Natural killer cell (primary cell): ENCODE measurements around the gene ESYT3. TPM values are rescaled to one million over a fixed set of nuclear protein-coding genes. Genes with fewer than 3 reads are reported as not detected.

Source experiments
- ATAC-seq, 3 donors: fragments of 150-1000 bp in 2 of 3; fragments of 200-7000 bp in 1 of 3; cut with Tn5 transposase; 1 replicate in 1 of 3; 2 replicates in 2 of 3; pipeline ENCODE4 v1.10.0; 2021; ENCODE audit warnings: mild to moderate bottlenecking in 2 of 3, moderate library complexity in 2 of 3
- DNase-seq, 2 donors: peaks; one replicate each; pipeline versions ENCODE4 v3.0.0 to v3.0.0-alpha.2; 2013 to 2021; ENCODE audit warnings: mixed read lengths in 1 of 2
- H3K27ac ChIP-seq: one replicate; pipeline ENCODE4 v1.5.1; 2013; ENCODE audit warnings: mild to moderate bottlenecking, low read length
- H3K27me3 ChIP-seq: one replicate; pipeline ENCODE4 v1.6.1; 2013; ENCODE audit warnings: low read length; ENCODE audit not compliant: control insufficient read depth, insufficient read depth
- H3K36me3 ChIP-seq: one replicate; pipeline ENCODE4 v1.6.1; 2013; ENCODE audit warnings: low read length; ENCODE audit not compliant: control insufficient read depth, insufficient read depth
- H3K4me1 ChIP-seq: one replicate; pipeline ENCODE4 v1.6.1; 2013; ENCODE audit warnings: low read length; ENCODE audit not compliant: control insufficient read depth, insufficient read depth
- H3K4me3 ChIP-seq: one replicate; pipeline ENCODE4 v1.5.1; 2013; ENCODE audit warnings: low read length
- H3K9me3 ChIP-seq: one replicate; pipeline ENCODE4 v1.6.1; 2013; ENCODE audit warnings: low read length; ENCODE audit not compliant: control insufficient read depth, insufficient read depth
- H3K27ac Mint-ChIP-seq, 2 donors: one replicate each; pipeline ENCODE4 v1.8.0; 2022; ENCODE audit warnings: mild to moderate bottlenecking in 2 of 2, mixed read lengths in 2 of 2, moderate library complexity in 1 of 2
- H3K27me3 Mint-ChIP-seq, 2 donors: one replicate each; pipeline ENCODE4 v1.8.0; 2022; ENCODE audit warnings: low read depth in 2 of 2, mixed read lengths in 2 of 2
- H3K36me3 Mint-ChIP-seq: one replicate; pipeline ENCODE4 v1.8.0; 2022; ENCODE audit warnings: mixed read lengths
- H3K4me1 Mint-ChIP-seq, 2 donors: one replicate each; pipeline ENCODE4 v1.8.0; 2022; ENCODE audit warnings: mixed read lengths in 2 of 2
- H3K4me3 Mint-ChIP-seq: one replicate; pipeline ENCODE4 v1.8.0; 2022; ENCODE audit warnings: mild to moderate bottlenecking, moderate library complexity, mixed read lengths
- H3K9me3 Mint-ChIP-seq, 2 donors: one replicate each; pipeline ENCODE4 v1.8.0; 2022; ENCODE audit warnings: mixed read lengths in 2 of 2
- WGBS: methylation state at CpG from one replicate; pipeline ENCODE4 v1.1.7; 2013; ENCODE audit warnings: missing lambda C conversion rate; ENCODE audit not compliant: insufficient coverage; 5-methylcytosine and 5-hydroxymethylcytosine counted together
- intact Hi-C: fragments of 100-400 bp; cut with micrococcal nuclease; formaldehyde crosslinking; loops from one replicate; pipeline ENCODE4 v1.14.2; 2022
- total RNA-seq, 4 donors: library from RNA; stranded (reverse); fragments of 120-200 nt in 1 of 4; gene quantifications; one replicate each; pipeline versions ENCODE4 v1.2.3 to v1.2.4, GENCODE V29; 2013 to 2022
- TF ChIP-seq, protein P1 (sequence below): fragments of 200-600 bp; IDR thresholded peaks from one replicate; pipeline ENCODE4 v1.8.0; 2022; ENCODE audit warnings: antibody characterized with exemption

ESYT3 gene
- total RNA-seq, 3 donors from 2014 or later (not counting 1 experiment from before 2014, with no cell fraction given), result not detected

DNA sequence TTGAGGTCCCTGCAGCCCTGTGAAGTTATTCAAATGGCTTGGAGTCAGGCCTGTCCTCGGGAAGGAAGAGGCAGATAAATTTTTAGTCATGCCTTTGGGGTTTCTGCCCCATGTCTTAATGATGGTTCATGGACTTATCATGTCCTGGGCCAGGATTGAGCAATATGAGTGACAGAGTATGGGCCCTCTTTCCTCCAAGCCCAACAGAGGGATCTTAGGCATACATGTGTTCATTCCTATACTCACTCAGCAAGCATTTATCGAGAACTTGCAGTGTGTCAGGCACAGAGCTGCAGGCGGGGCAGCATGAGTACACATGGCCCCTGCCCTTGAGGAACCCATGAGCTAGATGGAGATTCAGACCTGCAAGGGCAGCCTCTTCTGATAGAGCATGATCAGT lies 6.2 kb downstream of the ESYT3 start:
- Histone ChIP-seq H3K27ac (no peak overlapping the region), H3K36me3 (no peaks in the 10 kb centered on the region), H3K9me3 (no peaks in the 10 kb centered on the region), H3K4me3 (no peak overlapping the region), H3K4me1 (peaks cover 3% of the 10 kb centered on the region), H3K27me3 (peaks cover 5% of the 10 kb centered on the region)
- ATAC-seq (no peak), DNase-seq (no peak)
- Mint-ChIP-seq H3K36me3 (no peaks in the 10 kb centered on the region), H3K4me1 (no peaks in the 10 kb centered on the region), H3K4me3 (no peak overlapping the region), H3K9me3 (no peaks in the 10 kb centered on the region), H3K27me3 (peaks cover 12 to 26% of the 10 kb centered on the region in 2 donors), H3K27ac (no peak overlapping the region)
- 83% methylated on average over 3 of the region's 3 CpGs for WGBS
- intact Hi-C loops, result no loop called here
- TF ChIP-seq, protein P1, sequence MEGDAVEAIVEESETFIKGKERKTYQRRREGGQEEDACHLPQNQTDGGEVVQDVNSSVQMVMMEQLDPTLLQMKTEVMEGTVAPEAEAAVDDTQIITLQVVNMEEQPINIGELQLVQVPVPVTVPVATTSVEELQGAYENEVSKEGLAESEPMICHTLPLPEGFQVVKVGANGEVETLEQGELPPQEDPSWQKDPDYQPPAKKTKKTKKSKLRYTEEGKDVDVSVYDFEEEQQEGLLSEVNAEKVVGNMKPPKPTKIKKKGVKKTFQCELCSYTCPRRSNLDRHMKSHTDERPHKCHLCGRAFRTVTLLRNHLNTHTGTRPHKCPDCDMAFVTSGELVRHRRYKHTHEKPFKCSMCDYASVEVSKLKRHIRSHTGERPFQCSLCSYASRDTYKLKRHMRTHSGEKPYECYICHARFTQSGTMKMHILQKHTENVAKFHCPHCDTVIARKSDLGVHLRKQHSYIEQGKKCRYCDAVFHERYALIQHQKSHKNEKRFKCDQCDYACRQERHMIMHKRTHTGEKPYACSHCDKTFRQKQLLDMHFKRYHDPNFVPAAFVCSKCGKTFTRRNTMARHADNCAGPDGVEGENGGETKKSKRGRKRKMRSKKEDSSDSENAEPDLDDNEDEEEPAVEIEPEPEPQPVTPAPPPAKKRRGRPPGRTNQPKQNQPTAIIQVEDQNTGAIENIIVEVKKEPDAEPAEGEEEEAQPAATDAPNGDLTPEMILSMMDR, result no peak

DNA sequence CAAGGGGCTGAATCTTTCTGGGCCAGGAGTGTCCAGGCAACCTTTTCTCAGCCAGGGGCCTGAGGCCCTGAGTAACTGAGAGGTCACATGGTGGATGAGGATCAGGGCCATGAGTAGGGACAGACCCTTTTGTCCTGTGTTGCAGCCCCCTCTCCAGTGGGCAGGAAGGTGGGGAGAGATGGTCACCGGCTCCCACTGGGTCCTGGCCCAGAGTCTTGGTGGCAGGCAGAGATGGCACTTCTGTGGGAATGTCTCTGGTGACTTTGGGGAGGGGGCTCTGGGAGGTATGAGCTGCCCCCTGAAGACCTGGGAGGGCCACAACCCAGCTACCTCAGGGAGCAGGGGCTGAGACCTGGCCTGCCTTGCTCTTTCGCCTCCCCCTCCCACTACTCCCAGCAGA lies 6.8 kb downstream of the ESYT3 start:
- TF ChIP-seq, protein P1, result no peak
- ATAC-seq (no peak), DNase-seq (no peak)
- Histone ChIP-seq H3K9me3 (no peaks in the 10 kb centered on the region), H3K27me3 (no peaks in the 10 kb centered on the region), H3K27ac (no peak overlapping the region), H3K4me1 (no peaks in the 10 kb centered on the region), H3K4me3 (no peak overlapping the region), H3K36me3 (no peaks in the 10 kb centered on the region)
- WGBS, result 95% methylated on average over 2 of the region's 2 CpGs
- Mint-ChIP-seq H3K4me1 (no peaks in the 10 kb centered on the region), H3K9me3 (no peaks in the 10 kb centered on the region), H3K27ac (no peak overlapping the region), H3K27me3 (peaks cover 7 to 19% of the 10 kb centered on the region in 2 donors), H3K36me3 (no peaks in the 10 kb centered on the region), H3K4me3 (no peak overlapping the region)
- intact Hi-C loops, result no loop called here

DNA sequence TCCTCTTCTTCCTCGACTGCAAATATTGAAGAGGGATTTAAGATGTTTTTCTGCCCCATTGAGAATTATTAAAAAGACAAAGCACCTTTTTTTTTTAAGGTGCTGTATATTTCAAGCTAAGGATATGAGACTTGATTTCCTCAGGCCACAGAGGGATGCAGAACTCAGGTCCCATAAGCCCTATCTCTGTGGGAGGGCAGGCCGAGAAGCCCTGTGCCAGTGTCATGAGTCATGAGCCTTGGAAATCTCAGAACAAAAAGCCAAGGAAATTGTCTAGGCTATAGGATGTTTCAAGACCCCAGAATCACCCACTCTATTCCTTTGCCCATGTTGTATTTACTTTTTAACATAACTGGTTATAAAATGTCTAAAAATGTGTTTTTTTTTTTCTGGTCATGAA lies 7.3 kb downstream of the ESYT3 start:
- no peak overlapping the region for H3K4me3 Mint-ChIP-seq

DNA sequence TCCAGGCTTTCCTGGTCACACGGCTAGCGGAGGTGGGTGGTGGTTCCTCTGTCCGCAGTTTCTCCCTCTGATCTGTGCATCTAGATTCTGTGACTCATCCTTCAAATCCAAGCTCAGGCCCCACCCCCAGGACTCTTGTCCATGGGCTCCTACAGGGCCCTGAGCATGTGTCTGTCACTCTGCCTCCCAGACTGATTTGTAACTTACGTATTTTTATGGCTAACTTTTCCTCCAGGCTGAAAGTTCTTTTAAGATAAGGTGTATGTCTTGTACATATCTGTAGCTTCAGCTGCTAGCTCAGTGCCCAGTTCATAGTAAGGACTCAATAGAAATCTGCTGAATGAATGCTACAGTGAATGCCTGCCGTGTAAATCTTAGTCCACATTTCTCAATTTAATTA lies 8.0 kb downstream of the ESYT3 start:
- H3K4me3 Mint-ChIP-seq, result no peak overlapping the region
- intact Hi-C loops, result no loop called here
- no peaks in the 10 kb centered on the region for H3K27me3 ChIP-seq
- H3K27me3 Mint-ChIP-seq, result peaks cover 0 to 10% of the 10 kb centered on the region in 2 donors
- DNase-seq (no peak), ATAC-seq (no peak)
- no peaks in the 10 kb centered on the region for H3K4me1 Mint-ChIP-seq
- no peaks in the 10 kb centered on the region for H3K36me3 Mint-ChIP-seq
- 95% methylated on average over 4 of the region's 5 CpGs for WGBS
- TF ChIP-seq, protein P1, result no peak
- H3K27ac ChIP-seq, result no peak overlapping the region
- H3K9me3 Mint-ChIP-seq, result no peaks in the 10 kb centered on the region
- no peak overlapping the region for H3K27ac Mint-ChIP-seq
- H3K4me1 ChIP-seq, result no peaks in the 10 kb centered on the region
- H3K36me3 ChIP-seq, result no peaks in the 10 kb centered on the region
- no peak overlapping the region for H3K4me3 ChIP-seq
- H3K9me3 ChIP-seq, result no peaks in the 10 kb centered on the region

More for the DNA sequence above, 7.3 kb downstream of the ESYT3 start:
- no peak for DNase-seq
- H3K4me1 Mint-ChIP-seq, result no peaks in the 10 kb centered on the region
- no peaks in the 10 kb centered on the region for H3K9me3 Mint-ChIP-seq
- Histone ChIP-seq H3K27ac (no peak overlapping the region), H3K4me3 (no peak overlapping the region), H3K27me3 (no peaks in the 10 kb centered on the region), H3K36me3 (no peaks in the 10 kb centered on the region), H3K4me1 (no peaks in the 10 kb centered on the region), H3K9me3 (no peaks in the 10 kb centered on the region)
- no peak for ATAC-seq
- intact Hi-C loops, result no loop called here
- no peak overlapping the region for H3K27ac Mint-ChIP-seq
- H3K27me3 Mint-ChIP-seq, result peaks cover 3 to 14% of the 10 kb centered on the region in 2 donors
- H3K36me3 Mint-ChIP-seq, result no peaks in the 10 kb centered on the region
- 100% methylated on average over 1 of the region's 2 CpGs for WGBS
- TF ChIP-seq, protein P1, result no peak
